ENCODE results near the gene MCU.

MCU gene

GRCh38 chr10:72784551-72785351, 92.8 kb downstream of the MCU start:
- TF ChIP-seq CTCF (IDR thresholded peaks at IDR 0.05; ENCODE audit: borderline replicate concordance, control extremely low read depth, extremely low read depth, insufficient read depth, missing control alignments) = no peak
- in situ Hi-C loops (cut with MboI; ENCODE audit: low sequenced_read_pairs, unreplicated experiment) = no loop called here
- DNase-seq (ENCODE audit: low spot score) = no peak

GRCh38 chr10:72785409-72785808, 93.5 kb downstream of the MCU start:
- TF ChIP-seq CTCF (IDR thresholded peaks at IDR 0.05; ENCODE audit: borderline replicate concordance, control extremely low read depth, extremely low read depth, insufficient read depth, missing control alignments) = no peak

GRCh38 chr10:72790216-72790990, 98.5 kb downstream of the MCU start:
- DNase-seq (ENCODE audit: low spot score) = no peak
- in situ Hi-C loops (cut with MboI; ENCODE audit: low sequenced_read_pairs, unreplicated experiment) = no loop called here
- no peak for TF ChIP-seq CTCF (IDR thresholded peaks at IDR 0.05; ENCODE audit: borderline replicate concordance, control extremely low read depth, extremely low read depth, insufficient read depth, missing control alignments)

More at GRCh38 chr10:72785409-72785808, 93.5 kb downstream of the MCU start:
- DNase-seq (ENCODE audit: low spot score) = no peak
- in situ Hi-C loops (cut with MboI; ENCODE audit: low sequenced_read_pairs, unreplicated experiment) = no loop called here

GRCh38 chr10:72792288-72792687, 100.3 kb downstream of the MCU start:
- no peak for DNase-seq (ENCODE audit: low spot score)
- no peak for TF ChIP-seq CTCF (IDR thresholded peaks at IDR 0.05; ENCODE audit: borderline replicate concordance, control extremely low read depth, extremely low read depth, insufficient read depth, missing control alignments)
- in situ Hi-C loops (cut with MboI; ENCODE audit: low sequenced_read_pairs, unreplicated experiment) = no loop called here

- in situ Hi-C loops (cut with MboI; ENCODE audit: low sequenced_read_pairs, unreplicated experiment) = no loop called here
- TF ChIP-seq CTCF (IDR thresholded peaks at IDR 0.05; ENCODE audit: borderline replicate concordance, control extremely low read depth, extremely low read depth, insufficient read depth, missing control alignments) = no peak
- no peak for DNase-seq (ENCODE audit: low spot score)
These were observed 101.8 kb downstream of the MCU start for GRCh38 chr10:72793752-72794151.

GRCh38 chr10:72794260-72794659, 102.3 kb downstream of the MCU start:
- TF ChIP-seq CTCF (IDR thresholded peaks at IDR 0.05; ENCODE audit: borderline replicate concordance, control extremely low read depth, extremely low read depth, insufficient read depth, missing control alignments) = no peak
- no peak for DNase-seq (ENCODE audit: low spot score)

More at GRCh38 chr10:72794260-72794659, 102.3 kb downstream of the MCU start:
- in situ Hi-C loops (cut with MboI; ENCODE audit: low sequenced_read_pairs, unreplicated experiment) = no loop called here

Measured in GM13976 (cell line).